NCI-H82 treated with DMSO at 0.1 percent for 48 hours (cell line): ENCODE data around the gene CPNE7.
"Not testable (repeated sequence)": the region's sequence is repeated elsewhere in the genome, so short reads cannot be mapped to it uniquely, and the experiment has no call there.

ENCODE experiments used
- DNase-seq: peaks from one replicate; lab custom pipeline; 2025; ENCODE audit not compliant: unreplicated experiment; lab: John Stamatoyannopoulos, UW

CPNE7 gene

GRCh38 chr16:89582614-89583196 is 7.1 kb downstream of the CPNE7 start:
- DNase-seq = no peak

- DNase-seq = no peak
Observed at GRCh38 chr16:89583197-89583894, 7.8 kb downstream of the CPNE7 start.

- no peak for DNase-seq
Observed at GRCh38 chr16:89583895-89584644, 8.5 kb downstream of the CPNE7 start.

DNA sequence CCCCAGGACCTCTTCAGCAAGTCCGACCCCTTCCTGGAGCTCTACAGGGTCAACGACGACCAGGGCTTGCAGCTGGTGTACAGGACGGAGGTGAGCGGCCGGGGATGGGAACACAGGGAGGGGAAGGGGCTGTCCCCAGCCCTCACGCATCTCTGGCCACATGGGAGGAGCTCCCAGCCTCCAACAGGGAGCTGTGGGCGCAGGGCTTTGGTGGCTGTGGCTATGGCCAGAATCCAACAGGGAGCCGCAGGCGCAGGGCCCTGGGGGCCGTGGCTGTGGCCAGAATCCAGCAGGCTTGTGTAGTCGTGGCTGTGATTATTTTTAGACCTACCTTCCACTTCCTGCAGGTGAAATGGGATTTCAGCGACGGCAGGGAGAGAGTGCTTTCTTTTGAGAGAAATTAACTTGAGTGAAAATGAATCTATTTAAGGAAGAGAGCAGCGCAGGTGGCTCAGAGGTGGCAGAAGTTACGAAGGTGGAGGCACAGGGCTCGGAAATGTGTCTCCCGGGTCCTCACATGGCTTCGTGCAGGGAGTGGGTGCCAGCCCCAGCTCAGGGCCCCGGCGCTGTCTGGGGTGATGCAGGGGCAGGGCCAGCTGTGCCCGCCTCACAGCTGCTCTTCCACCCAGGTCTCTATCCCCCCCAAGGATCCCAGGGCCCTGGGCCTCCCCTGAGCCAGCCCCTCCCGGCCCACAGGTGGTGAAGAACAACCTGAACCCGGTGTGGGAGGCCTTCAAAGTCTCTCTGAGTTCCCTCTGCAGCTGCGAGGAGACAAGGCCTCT is 9.4 kb downstream of the CPNE7 start:
- no peak for DNase-seq

DNA sequence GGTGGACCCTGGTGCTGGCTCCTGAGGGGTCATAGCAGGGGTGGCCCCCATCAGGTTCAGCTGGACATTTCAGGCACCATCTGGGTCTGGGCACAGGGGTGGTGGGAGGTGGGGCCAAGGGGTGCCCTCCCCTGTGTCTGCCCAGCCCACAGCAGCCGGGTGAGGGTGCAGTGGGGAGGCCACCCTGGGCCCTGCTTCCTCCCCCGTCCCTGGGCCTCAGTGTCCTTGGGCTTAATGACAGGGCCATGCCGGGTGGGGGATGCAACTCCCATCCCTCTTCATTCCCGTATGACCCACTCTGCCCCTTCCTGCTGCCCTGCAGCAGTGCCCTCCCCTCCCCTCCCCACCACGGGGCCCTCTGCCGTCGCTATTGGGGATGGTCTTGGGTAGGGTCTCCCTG is 10.7 kb downstream of the CPNE7 start:
- DNase-seq = no peak

DNA sequence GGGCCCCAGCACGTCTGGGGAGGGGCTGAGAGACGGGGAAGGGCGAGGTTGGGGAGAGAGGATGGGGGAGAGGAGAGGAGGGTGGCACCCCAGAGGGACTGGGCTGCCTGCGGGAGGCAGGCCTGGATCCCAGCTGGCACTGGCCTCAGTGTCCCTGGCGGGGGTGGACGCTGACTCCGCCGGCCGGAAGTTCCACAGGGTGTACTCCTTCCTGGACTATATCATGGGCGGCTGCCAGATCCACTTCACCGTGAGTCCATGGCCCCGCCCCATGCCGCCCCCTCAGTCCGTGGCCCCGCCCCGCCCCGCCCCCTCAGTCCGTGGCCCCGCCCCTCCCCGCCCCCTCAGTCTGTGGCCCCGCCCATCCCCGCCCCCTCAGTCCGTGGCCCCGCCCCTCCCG is 11.3 kb downstream of the CPNE7 start:
- no peak for DNase-seq

- not testable (repeated sequence) for DNase-seq
Observed at GRCh38 chr16:89587676-89588075, 12.1 kb downstream of the CPNE7 start.

DNA sequence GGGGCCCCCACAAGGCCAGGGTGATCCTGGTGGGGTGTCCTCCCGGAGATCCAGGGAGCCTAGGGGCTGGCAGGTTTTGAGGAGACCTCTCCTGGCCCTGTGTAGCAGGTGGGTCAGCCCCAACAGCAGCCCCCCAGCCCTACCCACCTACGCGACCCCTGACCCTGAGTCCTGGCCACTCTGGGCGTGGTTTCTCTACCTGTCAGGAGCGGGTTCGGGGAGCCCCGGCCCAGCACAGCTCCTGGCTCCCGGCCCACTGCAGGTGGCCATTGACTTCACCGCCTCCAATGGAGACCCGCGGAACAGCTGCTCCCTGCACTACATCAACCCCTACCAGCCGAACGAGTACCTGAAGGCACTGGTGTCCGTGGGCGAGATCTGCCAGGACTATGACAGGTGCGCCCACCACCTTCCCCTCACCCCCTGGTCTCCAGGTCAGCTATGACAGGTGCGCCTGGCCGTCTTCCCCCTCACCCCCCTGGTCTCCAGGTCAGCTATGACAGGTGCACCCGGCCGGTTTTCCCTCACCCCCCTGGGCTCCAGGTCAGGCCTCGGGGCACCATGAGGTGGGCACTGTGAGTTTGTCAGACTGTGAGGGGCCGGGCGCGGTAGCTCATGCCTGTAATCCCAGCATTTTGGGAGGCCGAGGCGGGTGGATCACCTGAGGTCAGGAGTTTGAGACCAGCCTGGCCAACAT is 13.0 kb downstream of the CPNE7 start:
- no peak for DNase-seq

- DNase-seq = no peak
Observed at GRCh38 chr16:89589241-89589926, 13.8 kb downstream of the CPNE7 start.

GRCh38 chr16:89593841-89594240 is 18.3 kb downstream of the CPNE7 start:
- DNase-seq = no peak

DNA sequence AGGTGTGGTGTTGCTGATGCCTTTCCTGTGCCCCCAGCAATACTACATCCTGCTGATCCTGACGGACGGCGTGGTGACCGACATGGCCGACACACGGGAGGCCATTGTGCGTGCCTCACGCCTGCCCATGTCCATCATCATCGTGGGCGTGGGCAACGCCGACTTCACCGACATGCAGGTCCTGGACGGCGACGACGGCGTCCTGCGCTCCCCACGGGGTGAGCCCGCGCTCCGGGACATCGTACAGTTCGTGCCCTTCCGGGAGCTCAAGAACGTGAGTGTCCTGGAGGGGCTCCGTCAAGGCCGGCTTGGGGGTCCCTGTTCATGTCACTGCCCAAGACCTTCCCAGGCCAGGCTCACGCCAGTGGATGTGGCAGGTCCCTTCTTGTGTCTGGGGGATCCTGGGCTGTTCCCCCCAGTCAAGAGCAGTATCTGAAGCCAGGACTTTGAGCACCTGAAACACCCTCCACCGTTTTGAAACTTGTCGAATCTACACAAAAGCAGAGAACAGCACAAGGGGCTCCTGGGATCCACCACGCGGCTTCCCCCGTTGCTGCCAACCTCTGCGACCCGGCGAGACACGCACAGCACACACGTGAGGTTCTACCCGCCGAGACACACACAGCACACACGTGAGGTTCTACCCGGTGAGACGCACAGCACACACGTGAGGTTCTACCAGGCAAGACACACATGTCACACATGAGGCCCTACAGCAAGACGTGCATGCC is 19.9 kb downstream of the CPNE7 start:
- DNase-seq = no peak

GRCh38 chr16:89596061-89596689 is 20.6 kb downstream of the CPNE7 start:
- no peak for DNase-seq

- no peak for DNase-seq
Observed at GRCh38 chr16:89596957-89597649, 21.5 kb downstream of the CPNE7 start.

DNA sequence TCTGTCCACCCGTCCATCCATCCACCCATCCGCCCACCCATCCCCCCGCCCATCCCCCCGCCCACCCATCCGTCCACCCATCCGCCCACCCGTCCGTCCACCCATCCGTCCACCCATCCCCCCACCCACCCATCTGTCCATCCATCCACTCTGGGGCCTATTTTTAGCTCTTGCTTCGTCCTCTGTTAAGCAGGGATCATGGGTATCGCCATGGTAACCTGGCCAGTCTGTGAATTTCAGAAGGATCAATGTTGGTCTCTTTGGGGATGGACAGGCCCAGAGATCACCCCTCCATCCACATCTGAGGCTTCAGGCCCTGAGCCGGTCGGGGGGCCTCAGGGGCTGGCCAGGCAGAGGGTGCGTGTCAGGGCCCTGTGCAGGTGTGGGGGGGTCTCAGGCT is 22.6 kb downstream of the CPNE7 start:
- peak; percentile 23 for DNase-seq

- DNase-seq = peak; percentile 36
Observed at GRCh38 chr16:89599451-89599858, 23.9 kb downstream of the CPNE7 start.

- DNase-seq = no peak
Observed at GRCh38 chr16:89599902-89600301, 24.3 kb downstream of the CPNE7 start.

DNA sequence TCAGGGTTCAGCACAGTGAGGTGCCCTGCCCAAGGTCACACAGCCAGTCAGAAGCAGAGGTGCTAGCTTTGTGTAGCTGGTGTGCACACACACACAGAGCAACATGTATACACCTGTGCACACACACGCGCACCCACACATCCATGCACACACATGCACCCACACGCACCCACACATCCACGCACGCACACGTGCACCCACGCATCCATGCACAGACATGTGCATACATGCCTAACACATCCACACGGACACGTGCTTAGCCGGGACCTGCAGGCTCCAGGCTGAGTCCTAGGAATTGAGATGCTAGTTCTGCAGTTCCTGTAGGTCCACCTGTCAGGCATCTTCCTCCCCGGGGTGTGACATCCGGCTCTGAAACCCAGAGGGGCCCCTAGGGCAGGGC is 24.9 kb downstream of the CPNE7 start:
- DNase-seq = no peak

GRCh38 chr16:89600956-89601355 is 25.4 kb downstream of the CPNE7 start:
- DNase-seq = no peak

GRCh38 chr16:89601906-89602272 is 26.3 kb downstream of the CPNE7 start:
- DNase-seq = no peak
